SJCRH30 (cell line): ENCODE data around the gene ITPR3. TPM values are rescaled to one million over a fixed set of nuclear protein-coding genes. Genes with fewer than 3 reads are reported as not detected.

Experiments used
- DNase-seq, 2 experiments: peaks; one replicate each; pipeline ENCODE4 v3.0.0-alpha.2; 2015 to 2020
- H3K27ac ChIP-seq: fragments of 250-450 bp; sonication (Bioruptor Pico); 2 replicates; pipeline ENCODE4 v1.5.1; 2020; ENCODE audit warnings: mild to moderate bottlenecking, moderate library complexity
- H3K27me3 ChIP-seq: fragments of 250-450 bp; sonication (Bioruptor Pico); 2 replicates; pipeline ENCODE4 v1.5.1; 2020; ENCODE audit warnings: mild to moderate bottlenecking, moderate library complexity
- H3K36me3 ChIP-seq: fragments of 250-450 bp; sonication (Bioruptor Pico); 2 replicates; pipeline ENCODE4 v1.5.1; 2020; ENCODE audit warnings: mild to moderate bottlenecking, moderate library complexity
- H3K4me1 ChIP-seq: fragments of 250-450 bp; sonication (Bioruptor Pico); 2 replicates; pipeline ENCODE4 v1.5.1; 2020; ENCODE audit warnings: mild to moderate bottlenecking, moderate library complexity
- H3K4me3 ChIP-seq: fragments of 250-450 bp; sonication (Bioruptor Pico); 2 replicates; pipeline ENCODE4 v1.5.1; 2020; ENCODE audit warnings: mild to moderate bottlenecking, moderate library complexity
- H3K9me3 ChIP-seq: fragments of 250-450 bp; sonication (Bioruptor Pico); replicated peaks from 2 replicates; pipeline ENCODE4 v1.5.1; 2020; ENCODE audit warnings: mild to moderate bottlenecking, moderate library complexity
- total RNA-seq: library from RNA; depleted of rRNA; stranded (reverse); fragments of >200 nt; shearing (Covaris generic); gene quantifications from 2 replicates; pipeline ENCODE4 v1.2.3, GENCODE V29; 2014; rRNA removed

The ITPR3 gene
- total RNA-seq, result 2.6 and 2.9 TPM in 2 replicates

DNA sequence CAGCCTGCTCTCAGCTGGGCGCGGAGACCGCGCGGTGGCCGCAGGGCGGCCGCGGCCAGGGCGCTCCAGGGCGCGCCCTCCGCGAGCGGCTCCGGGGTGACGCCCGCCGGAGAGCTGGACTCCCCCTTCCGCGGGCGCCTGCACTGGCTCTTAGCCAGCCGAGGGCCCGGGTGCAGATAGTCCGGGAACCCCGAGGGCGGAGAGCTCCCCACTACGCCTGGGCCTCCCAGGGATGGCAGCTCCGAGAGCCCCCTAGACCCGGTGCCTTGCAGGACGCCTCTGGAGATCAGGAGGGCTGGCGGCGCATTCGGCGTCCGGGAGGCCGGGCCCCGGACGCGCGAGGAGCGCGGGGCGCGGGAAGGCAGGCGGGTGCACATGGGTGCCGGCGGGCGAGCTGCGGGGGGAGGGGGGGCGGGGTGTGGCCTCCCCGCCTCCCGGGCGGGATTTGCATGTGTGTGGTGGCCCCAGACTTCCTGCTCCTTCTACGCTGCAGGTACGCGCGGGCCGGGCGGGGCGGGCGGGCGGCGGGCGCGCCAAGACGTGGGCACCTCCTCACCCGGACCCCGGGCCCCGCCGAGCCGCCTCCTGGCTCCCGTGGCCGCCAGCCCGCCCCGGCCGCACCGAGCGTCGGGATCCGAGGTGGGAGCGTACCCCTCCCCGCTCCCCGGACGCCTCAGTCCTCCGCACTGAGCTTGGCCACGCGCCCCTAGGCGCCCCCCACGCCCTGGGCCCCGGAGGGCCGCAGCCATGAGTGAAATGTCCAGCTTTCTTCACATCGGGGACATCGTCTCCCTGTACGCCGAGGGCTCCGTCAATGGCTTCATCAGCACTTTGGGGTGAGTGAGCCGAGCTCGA lies at the start of gene ITPR3:
ITPR3 (plus strand) TSS at position 467 of the 855 bp plus-strand sequence; CDS start at position 748, 281 bp downstream.
- H3K9me3 ChIP-seq, result no peaks in the 10 kb centered on the region
- peaks cover 5% of the 10 kb centered on the region for H3K4me1 ChIP-seq
- no peaks in the 10 kb centered on the region for H3K36me3 ChIP-seq
- H3K4me3 ChIP-seq, result peak within 1 kb of the TSS; percentile 63
- DNase-seq, result peak; percentile 38 to 44
- H3K27me3 ChIP-seq, result no peaks in the 10 kb centered on the region
- peak within 1 kb of the TSS; percentile 10; the same call in 1 of the 2 replicates for H3K27ac ChIP-seq

GRCh38 chr6:33571637-33572316 lies 49.3 kb upstream of the ITPR3 start:
- peak overlapping the region; percentile 66 for H3K4me3 ChIP-seq
- H3K9me3 ChIP-seq, result no peaks in the 10 kb centered on the region
- peak overlapping the region; percentile 95 for H3K27ac ChIP-seq
- DNase-seq, result no peak
- H3K36me3 ChIP-seq, result peaks cover 7% of the 10 kb centered on the region
- no peaks in the 10 kb centered on the region for H3K27me3 ChIP-seq
- H3K4me1 ChIP-seq, result peaks cover 4% of the 10 kb centered on the region; the same call in 1 of the 2 replicates

GRCh38 chr6:33575211-33575610 lies 45.9 kb upstream of the ITPR3 start:
- no peak overlapping the region for H3K4me3 ChIP-seq
- H3K4me1 ChIP-seq, result peaks cover 4% of the 10 kb centered on the region; the same call in 1 of the 2 replicates
- peaks cover 7% of the 10 kb centered on the region for H3K36me3 ChIP-seq
- no peaks in the 10 kb centered on the region for H3K27me3 ChIP-seq
- H3K27ac ChIP-seq, result no peak overlapping the region
- no peaks in the 10 kb centered on the region for H3K9me3 ChIP-seq
- DNase-seq, result no peak

- Histone ChIP-seq H3K4me1 (peaks cover 5% of the 10 kb centered on the region), H3K27ac (no peak overlapping the region), H3K9me3 (no peaks in the 10 kb centered on the region), H3K36me3 (peaks cover 7% of the 10 kb centered on the region), H3K4me3 (no peak overlapping the region), H3K27me3 (no peaks in the 10 kb centered on the region)
- DNase-seq, result no peak
Measured at GRCh38 chr6:33576668-33577067, 44.5 kb upstream of the ITPR3 start.

DNA sequence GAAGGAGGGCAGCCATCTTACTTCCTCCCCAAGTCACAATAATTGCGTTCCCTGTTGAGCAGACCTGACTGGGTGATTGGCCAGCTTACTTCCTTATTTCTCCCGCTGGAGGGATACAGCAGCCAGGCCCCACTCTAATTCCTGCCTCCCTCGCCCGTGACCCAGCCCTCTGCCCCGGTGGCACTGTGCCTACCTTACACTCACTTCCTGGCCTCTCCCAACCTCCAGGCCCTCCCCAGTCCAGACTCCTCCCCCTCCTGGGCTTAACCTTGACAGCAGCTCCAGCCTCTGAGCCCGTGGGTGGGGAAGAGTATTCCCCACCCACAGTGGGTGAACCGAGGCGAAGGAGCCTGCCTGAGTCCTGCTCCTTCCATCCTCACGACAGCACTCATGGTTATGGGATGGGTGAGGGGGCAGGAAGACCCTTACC lies 44.0 kb upstream of the ITPR3 start:
- no peak for DNase-seq
- Histone ChIP-seq H3K9me3 (no peaks in the 10 kb centered on the region), H3K4me3 (no peak overlapping the region), H3K36me3 (peaks cover 7% of the 10 kb centered on the region), H3K27ac (no peak overlapping the region), H3K4me1 (peaks cover 4% of the 10 kb centered on the region), H3K27me3 (no peaks in the 10 kb centered on the region)

DNA sequence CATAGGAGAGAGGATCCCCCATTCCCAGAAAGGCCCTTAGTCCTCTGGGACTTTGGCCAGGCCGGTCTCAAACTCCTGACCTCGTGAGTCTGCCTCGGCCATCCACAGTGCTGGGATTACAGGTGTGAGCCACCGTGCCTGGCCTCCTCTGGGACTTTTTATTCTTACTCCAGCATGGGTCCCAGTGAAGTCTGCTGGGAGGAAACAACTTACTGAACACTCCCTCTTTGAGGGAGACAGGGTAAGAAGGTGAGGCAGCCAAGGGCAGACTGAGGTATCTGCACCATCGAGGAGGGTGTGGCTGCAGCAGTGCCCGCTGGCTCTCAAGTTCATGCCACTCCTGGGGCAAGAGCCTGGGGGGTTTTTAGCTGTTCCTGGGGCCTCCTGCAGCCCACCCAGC lies 43.4 kb upstream of the ITPR3 start:
- Histone ChIP-seq H3K27me3 (no peaks in the 10 kb centered on the region), H3K36me3 (peaks cover 7% of the 10 kb centered on the region), H3K4me3 (no peak overlapping the region), H3K9me3 (no peaks in the 10 kb centered on the region), H3K27ac (no peak overlapping the region), H3K4me1 (peaks cover 4% of the 10 kb centered on the region)
- DNase-seq, result no peak

DNA sequence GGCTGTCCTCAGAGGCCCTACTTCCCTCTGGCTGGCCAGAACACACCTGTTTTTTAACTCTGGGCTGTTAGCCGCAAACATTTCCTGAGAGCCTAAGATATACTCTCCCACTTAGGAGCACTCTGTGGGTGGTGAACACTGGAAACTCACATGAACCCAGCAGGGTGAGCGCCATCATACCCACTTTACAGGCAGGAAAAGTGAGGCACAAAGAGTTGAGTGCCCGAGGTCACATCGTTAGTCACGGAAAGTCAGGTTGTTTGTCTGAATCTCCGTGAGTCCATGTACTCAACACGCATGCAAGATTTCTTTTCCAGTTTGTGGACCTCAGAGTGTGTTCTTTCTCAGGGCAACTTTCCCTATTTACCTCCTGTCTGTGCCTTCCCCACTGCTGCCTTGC lies 43.0 kb upstream of the ITPR3 start:
- H3K27me3 ChIP-seq, result no peaks in the 10 kb centered on the region
- H3K4me1 ChIP-seq, result peaks cover 4% of the 10 kb centered on the region
- H3K36me3 ChIP-seq, result peaks cover 7% of the 10 kb centered on the region
- no peak for DNase-seq
- H3K27ac ChIP-seq, result no peak overlapping the region
- no peaks in the 10 kb centered on the region for H3K9me3 ChIP-seq
- no peak overlapping the region for H3K4me3 ChIP-seq

GRCh38 chr6:33578588-33579011 lies 42.5 kb upstream of the ITPR3 start:
- H3K4me1 ChIP-seq, result peaks cover 4% of the 10 kb centered on the region
- no peaks in the 10 kb centered on the region for H3K9me3 ChIP-seq
- H3K27me3 ChIP-seq, result no peaks in the 10 kb centered on the region
- no peak for DNase-seq
- H3K4me3 ChIP-seq, result no peak overlapping the region
- no peak overlapping the region for H3K27ac ChIP-seq
- H3K36me3 ChIP-seq, result peaks cover 7% of the 10 kb centered on the region

DNA sequence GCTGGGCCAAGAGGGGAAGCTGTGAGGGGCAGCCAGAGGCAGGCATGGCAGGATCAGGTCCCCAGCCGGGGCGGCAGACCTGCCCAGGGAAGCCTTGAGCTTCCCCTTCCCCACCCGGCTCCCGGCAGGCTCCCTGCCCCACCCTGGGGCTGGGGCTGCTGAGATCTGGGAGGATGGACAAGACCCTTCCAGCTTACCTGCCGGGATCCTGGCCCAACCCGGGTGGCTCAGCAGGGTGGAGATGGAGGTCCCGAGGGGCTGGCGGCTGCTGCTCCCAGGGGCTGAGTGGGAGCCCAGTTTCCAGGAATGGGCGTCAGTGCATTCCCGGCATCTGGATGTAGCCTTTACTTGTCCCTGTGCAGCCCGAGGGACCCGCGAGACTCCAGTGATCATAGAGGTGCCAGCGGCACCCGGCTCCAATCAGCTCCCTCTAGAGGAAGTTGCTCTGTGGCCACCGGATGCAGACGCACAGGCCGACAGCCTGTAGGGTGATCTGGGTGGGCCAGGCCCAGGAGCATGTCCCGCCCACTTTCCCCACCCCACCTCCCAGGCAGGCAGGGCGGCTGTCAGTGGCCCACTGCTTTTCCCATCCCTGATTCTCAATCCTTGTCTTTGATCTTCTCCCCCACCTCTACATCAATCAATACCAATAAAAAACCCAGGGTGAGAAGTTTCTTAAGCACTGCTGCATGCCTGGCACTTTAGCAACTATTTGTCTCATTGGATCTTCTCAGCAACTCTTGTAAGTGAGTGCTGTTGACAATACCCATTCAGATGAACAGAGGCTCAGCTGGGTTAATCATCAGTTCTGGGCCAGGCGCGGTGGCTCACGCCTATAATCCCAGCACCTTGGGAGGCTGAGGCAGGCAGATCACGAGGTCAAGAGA lies 41.1 kb upstream of the ITPR3 start, which contains the start of gene BAK1:
BAK1 (minus strand) TSS at position 449 of the 887 bp plus-strand sequence. CDS start 2,672 bp downstream, outside the sequence.
- H3K36me3 ChIP-seq, result peaks cover 3% of the 10 kb centered on the region
- H3K4me3 ChIP-seq, result peak within 1 kb of the TSS; percentile 88
- peaks cover 4% of the 10 kb centered on the region for H3K4me1 ChIP-seq
- peak within 1 kb of the TSS; percentile 53 for H3K27ac ChIP-seq
- H3K9me3 ChIP-seq, result no peaks in the 10 kb centered on the region
- peak; percentile 93 for DNase-seq
- H3K27me3 ChIP-seq, result no peaks in the 10 kb centered on the region

DNA sequence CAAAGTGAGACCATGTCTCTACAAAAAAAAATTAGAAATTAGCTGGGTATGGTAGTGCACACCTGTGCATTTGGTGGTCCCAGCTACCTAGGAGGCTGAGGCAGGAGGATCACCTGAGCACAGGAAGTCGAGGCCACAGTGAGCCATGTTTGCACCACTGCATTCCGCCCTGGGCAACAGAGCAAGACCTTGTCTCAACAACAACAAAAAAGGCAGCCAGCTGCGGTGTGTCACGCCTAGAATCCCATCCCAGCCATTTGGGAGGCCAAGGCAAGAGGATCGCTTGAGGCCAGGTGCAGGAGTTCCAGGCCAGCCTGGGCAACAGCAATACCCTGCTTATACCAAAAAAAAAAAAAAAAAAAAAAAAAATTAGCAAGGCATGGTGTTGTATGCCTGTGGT lies 39.9 kb upstream of the ITPR3 start:
- Histone ChIP-seq H3K4me3 (no peak overlapping the region), H3K4me1 (peaks cover 8% of the 10 kb centered on the region), H3K27ac (no peak overlapping the region), H3K9me3 (no peaks in the 10 kb centered on the region), H3K27me3 (no peaks in the 10 kb centered on the region), H3K36me3 (no peaks in the 10 kb centered on the region)
- DNase-seq, result no peak

GRCh38 chr6:33583591-33584155 lies 37.4 kb upstream of the ITPR3 start:
- peaks cover 8% of the 10 kb centered on the region for H3K4me1 ChIP-seq
- no peak overlapping the region for H3K4me3 ChIP-seq
- peak in 1 of 2 experiments; percentile 38 for DNase-seq
- no peaks in the 10 kb centered on the region for H3K36me3 ChIP-seq
- no peaks in the 10 kb centered on the region for H3K27me3 ChIP-seq
- H3K27ac ChIP-seq, result no peak overlapping the region
- H3K9me3 ChIP-seq, result no peaks in the 10 kb centered on the region

GRCh38 chr6:33584700-33585402 lies 36.3 kb upstream of the ITPR3 start:
- Histone ChIP-seq H3K36me3 (no peaks in the 10 kb centered on the region), H3K9me3 (no peaks in the 10 kb centered on the region), H3K27ac (no peak overlapping the region)

GRCh38 chr6:33585403-33586107 lies 35.6 kb upstream of the ITPR3 start:
- peaks cover 20% of the 10 kb centered on the region for H3K4me1 ChIP-seq
- H3K36me3 ChIP-seq, result no peaks in the 10 kb centered on the region
- no peaks in the 10 kb centered on the region for H3K27me3 ChIP-seq
- no peaks in the 10 kb centered on the region for H3K9me3 ChIP-seq
- 0 out of 2 replicates have a peak overlapping the region, but pooled peaks have one; percentile 9 for H3K4me3 ChIP-seq
- no peak overlapping the region for H3K27ac ChIP-seq
- DNase-seq, result peak; percentile 79 to 89

More at GRCh38 chr6:33584700-33585402, 36.3 kb upstream of the ITPR3 start:
- Histone ChIP-seq H3K27me3 (no peaks in the 10 kb centered on the region), H3K4me3 (no peak overlapping the region), H3K4me1 (peaks cover 16% of the 10 kb centered on the region)
- no peak for DNase-seq
